ENCODE results near the gene FBXL14. TPM values are rescaled to one million over a fixed set of nuclear protein-coding genes. Genes with fewer than 3 reads are reported as not detected.

Gene FBXL14
- total and polyA plus RNA-seq, 4 donors: 0.67 to 7.5 (median 4.9) TPM

- no peak overlapping the region for H3K4me3 ChIP-seq (ENCODE audit: low read depth in 1 of 3, low read length in 3 of 3)
- H3K9ac ChIP-seq (ENCODE audit: low read depth in 1 of 2, low read length in 2 of 2): no peak overlapping the region
- H3K36me3 ChIP-seq (ENCODE audit: control insufficient read depth in 4 of 4, insufficient read depth in 3 of 4, low read depth in 1 of 4, low read length in 3 of 4): peaks cover 0 to 3% (median 0%) of the 10 kb centered on the region in 4 donors
- no peak for DNase-seq (ENCODE audit: low spot score)
- H3K9me3 ChIP-seq (ENCODE audit: control insufficient read depth in 4 of 4, low read length in 3 of 4): no peaks in the 10 kb centered on the region
- no peaks in the 10 kb centered on the region for H3K27me3 ChIP-seq (ENCODE audit: control insufficient read depth in 4 of 4, insufficient read depth in 4 of 4, low read length in 3 of 4)
- 83% methylated on average over 11 of the region's 11 CpGs for WGBS
- peaks cover 12 to 43% (median 40%) of the 10 kb centered on the region in 4 donors for H3K4me1 ChIP-seq (ENCODE audit: control insufficient read depth in 4 of 4, insufficient read depth in 4 of 4, low read length in 3 of 4)
- TF ChIP-seq JUND (IDR thresholded peaks at IDR 0.05) (no peak), ZBTB33 (IDR thresholded peaks at IDR 0.05) (no peak), HNF4G (IDR thresholded peaks at IDR 0.05) (no peak), RXRA (IDR thresholded peaks at IDR 0.05) (no peak), YY1 (IDR thresholded peaks at IDR 0.05) (no peak), SP1 (IDR thresholded peaks at IDR 0.05) (no peak), GABPA (IDR thresholded peaks at IDR 0.05 in 1 of 2, conservative IDR thresholded peaks at IDR 0.05 in 1 of 2) (no peak), ATF3 (IDR thresholded peaks at IDR 0.05) (no peak), HNF4A (conservative IDR thresholded peaks at IDR 0.05) (no peak), EGR1 (IDR thresholded peaks at IDR 0.05; ENCODE audit: low read depth in 2 of 2) (no peak), TAF1 (conservative IDR thresholded peaks at IDR 0.05) (no peak), FOXA2 (IDR thresholded peaks at IDR 0.05) (no peak), RAD21 (IDR thresholded peaks at IDR 0.05) (no peak)
- H3K27ac ChIP-seq (ENCODE audit: low read depth in 1 of 2, low read length in 2 of 2): no peak overlapping the region
Observed at GRCh38 chr12:1635301-1636095, 41.1 kb upstream of the FBXL14 start.

- no peaks in the 10 kb centered on the region for H3K36me3 ChIP-seq (ENCODE audit: control insufficient read depth in 4 of 4, insufficient read depth in 3 of 4, low read depth in 1 of 4, low read length in 3 of 4)
- no peak overlapping the region for H3K4me3 ChIP-seq (ENCODE audit: low read depth in 1 of 3, low read length in 3 of 3)
- WGBS: 42% methylated on average over 16 of the region's 16 CpGs
- TF ChIP-seq, protein P1, sequence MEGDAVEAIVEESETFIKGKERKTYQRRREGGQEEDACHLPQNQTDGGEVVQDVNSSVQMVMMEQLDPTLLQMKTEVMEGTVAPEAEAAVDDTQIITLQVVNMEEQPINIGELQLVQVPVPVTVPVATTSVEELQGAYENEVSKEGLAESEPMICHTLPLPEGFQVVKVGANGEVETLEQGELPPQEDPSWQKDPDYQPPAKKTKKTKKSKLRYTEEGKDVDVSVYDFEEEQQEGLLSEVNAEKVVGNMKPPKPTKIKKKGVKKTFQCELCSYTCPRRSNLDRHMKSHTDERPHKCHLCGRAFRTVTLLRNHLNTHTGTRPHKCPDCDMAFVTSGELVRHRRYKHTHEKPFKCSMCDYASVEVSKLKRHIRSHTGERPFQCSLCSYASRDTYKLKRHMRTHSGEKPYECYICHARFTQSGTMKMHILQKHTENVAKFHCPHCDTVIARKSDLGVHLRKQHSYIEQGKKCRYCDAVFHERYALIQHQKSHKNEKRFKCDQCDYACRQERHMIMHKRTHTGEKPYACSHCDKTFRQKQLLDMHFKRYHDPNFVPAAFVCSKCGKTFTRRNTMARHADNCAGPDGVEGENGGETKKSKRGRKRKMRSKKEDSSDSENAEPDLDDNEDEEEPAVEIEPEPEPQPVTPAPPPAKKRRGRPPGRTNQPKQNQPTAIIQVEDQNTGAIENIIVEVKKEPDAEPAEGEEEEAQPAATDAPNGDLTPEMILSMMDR (IDR thresholded peaks at IDR 0.05; ENCODE audit: low read depth, low read length, missing input control): peak; percentile 59
- peak; percentile 78 to 85 for TF ChIP-seq RAD21 (IDR thresholded peaks at IDR 0.05)
- no peak for TF ChIP-seq TAF1 (conservative IDR thresholded peaks at IDR 0.05)
- peak; percentile 7 for TF ChIP-seq ZBTB33 (IDR thresholded peaks at IDR 0.05)
- TF ChIP-seq RXRA (IDR thresholded peaks at IDR 0.05): peak in 1 of 2 donors; percentile 29
- DNase-seq (ENCODE audit: low spot score): peak; percentile 73
- H3K27me3 ChIP-seq (ENCODE audit: control insufficient read depth in 4 of 4, insufficient read depth in 4 of 4, low read length in 3 of 4): no peaks in the 10 kb centered on the region
- peak overlapping the region; percentile 13 to 19 for H3K27ac ChIP-seq (ENCODE audit: low read depth in 1 of 2, low read length in 2 of 2)
- H3K4me1 ChIP-seq (ENCODE audit: control insufficient read depth in 4 of 4, insufficient read depth in 4 of 4, low read length in 3 of 4): peaks cover 18 to 52% (median 47%) of the 10 kb centered on the region in 4 donors
- no peaks in the 10 kb centered on the region for H3K9me3 ChIP-seq (ENCODE audit: control insufficient read depth in 4 of 4, low read length in 3 of 4)
- no peak overlapping the region for H3K9ac ChIP-seq (ENCODE audit: low read depth in 1 of 2, low read length in 2 of 2)
Observed at GRCh38 chr12:1634590-1635191, 40.3 kb upstream of the FBXL14 start.
